Upper lobe of left lung (tissue), 4 donors: Measurements from ENCODE around the gene ACTN4.
A peak's percentile ranks its signal among the peaks of the same experiment; 100 is the strongest.

ENCODE experiments used
- EP300 ChIP-seq, 4 donors: sonication (generic); formaldehyde crosslinking; IDR thresholded peaks; one replicate each; pipeline ENCODE4 v1.5.1; 2017; ENCODE audit warnings: antibody characterized with exemption in 4 of 4, control low read depth in 2 of 4
- POLR2AphosphoS5 ChIP-seq, 2 donors: sonication (generic); formaldehyde crosslinking; IDR thresholded peaks; one replicate each; pipeline ENCODE4 v1.5.1; 2017; ENCODE audit warnings: antibody characterized with exemption in 2 of 2
- TF ChIP-seq, protein P1 (sequence below), 6 experiments: fragments of 450-650 bp in 4 of 6; fragments of 200-600 bp in 2 of 6; sonication (generic) in 2 of 6; IDR thresholded peaks; one replicate each; pipeline ENCODE4 v1.5.1; 2016 to 2019; ENCODE audit warnings: antibody characterized with exemption in 6 of 6

DNA sequence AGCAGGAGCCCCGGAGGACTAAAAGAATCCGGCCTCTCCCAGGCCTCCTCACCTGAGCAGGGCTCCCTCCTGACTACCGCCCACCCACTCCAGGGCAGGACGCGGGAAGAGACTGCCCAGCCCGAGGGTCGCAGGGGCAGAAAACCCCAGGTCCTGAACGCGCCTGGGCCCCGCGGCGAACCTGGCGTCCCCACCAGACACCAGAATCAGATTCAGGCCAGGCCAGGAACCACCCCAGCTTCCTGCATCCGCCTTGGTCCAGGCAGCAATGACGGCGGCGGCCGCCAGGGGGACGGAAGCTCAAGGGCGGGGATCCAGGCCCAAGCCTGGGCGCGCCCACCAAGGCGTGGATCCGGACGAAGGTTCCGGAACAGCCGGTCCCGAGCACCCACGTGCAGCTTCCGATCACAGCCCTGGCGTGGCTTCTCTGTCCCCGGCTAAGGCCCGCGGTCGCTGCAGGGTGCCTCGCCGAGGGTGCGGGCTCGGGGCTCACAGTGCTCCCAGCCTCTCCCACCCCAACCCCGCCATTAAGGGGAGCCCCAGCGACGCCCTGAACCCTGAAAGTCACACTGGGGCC, 122.3 kb downstream of the ACTN4 start:
- TF ChIP-seq, protein P1, sequence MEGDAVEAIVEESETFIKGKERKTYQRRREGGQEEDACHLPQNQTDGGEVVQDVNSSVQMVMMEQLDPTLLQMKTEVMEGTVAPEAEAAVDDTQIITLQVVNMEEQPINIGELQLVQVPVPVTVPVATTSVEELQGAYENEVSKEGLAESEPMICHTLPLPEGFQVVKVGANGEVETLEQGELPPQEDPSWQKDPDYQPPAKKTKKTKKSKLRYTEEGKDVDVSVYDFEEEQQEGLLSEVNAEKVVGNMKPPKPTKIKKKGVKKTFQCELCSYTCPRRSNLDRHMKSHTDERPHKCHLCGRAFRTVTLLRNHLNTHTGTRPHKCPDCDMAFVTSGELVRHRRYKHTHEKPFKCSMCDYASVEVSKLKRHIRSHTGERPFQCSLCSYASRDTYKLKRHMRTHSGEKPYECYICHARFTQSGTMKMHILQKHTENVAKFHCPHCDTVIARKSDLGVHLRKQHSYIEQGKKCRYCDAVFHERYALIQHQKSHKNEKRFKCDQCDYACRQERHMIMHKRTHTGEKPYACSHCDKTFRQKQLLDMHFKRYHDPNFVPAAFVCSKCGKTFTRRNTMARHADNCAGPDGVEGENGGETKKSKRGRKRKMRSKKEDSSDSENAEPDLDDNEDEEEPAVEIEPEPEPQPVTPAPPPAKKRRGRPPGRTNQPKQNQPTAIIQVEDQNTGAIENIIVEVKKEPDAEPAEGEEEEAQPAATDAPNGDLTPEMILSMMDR (IDR thresholded peaks at IDR 0.05): peak; percentile 79 to 99 (median 98)
- peak in 2 of 4 donors; percentile 79 to 84 for TF ChIP-seq EP300 (IDR thresholded peaks at IDR 0.05)
- peak; percentile 79 to 88 for TF ChIP-seq POLR2AphosphoS5 (IDR thresholded peaks at IDR 0.05)
